KMS-11 (cell line): Measurements from ENCODE around the gene LSM14B.

Experiments
- H2AFZ ChIP-seq: fragments of 200-600 bp; sonication (generic); 2 replicates; pipeline ENCODE4 v1.6.1; 2016; ENCODE audit warnings: antibody characterized with exemption, mixed run types, low read depth
- H3K27ac ChIP-seq: fragments of 200-600 bp; sonication (generic); 2 replicates; pipeline ENCODE4 v1.6.1; 2016; ENCODE audit warnings: mild to moderate bottlenecking, mixed run types
- H3K27me3 ChIP-seq: fragments of 200-600 bp; sonication (generic); 2 replicates; pipeline ENCODE4 v1.6.1; 2017; ENCODE audit warnings: mild to moderate bottlenecking, low read depth, mixed run types, moderate library complexity; ENCODE audit not compliant: insufficient read depth
- H3K36me3 ChIP-seq: fragments of 200-600 bp; sonication (generic); 2 replicates; pipeline ENCODE4 v1.6.1; 2017; ENCODE audit warnings: mild to moderate bottlenecking, mixed run types; ENCODE audit not compliant: insufficient read depth
- H3K4me1 ChIP-seq: fragments of 200-600 bp; sonication (generic); 2 replicates; pipeline ENCODE4 v1.6.1; 2016; ENCODE audit warnings: mild to moderate bottlenecking, low read depth, mixed run types; ENCODE audit not compliant: poor library complexity, severe bottlenecking
- H3K4me2 ChIP-seq: fragments of 200-600 bp; sonication (generic); 2 replicates; pipeline ENCODE4 v1.7.0; 2016; ENCODE audit warnings: mild to moderate bottlenecking, mixed run types
- H3K4me3 ChIP-seq: fragments of 200-600 bp; sonication (generic); IDR thresholded peaks from 2 replicates; pipeline ENCODE4 v1.6.1; 2017; ENCODE audit warnings: low read depth, low read length, mixed read lengths; ENCODE audit not compliant: insufficient read depth
- H3K79me2 ChIP-seq: fragments of 200-600 bp; sonication (generic); 2 replicates; pipeline ENCODE4 v1.6.1; 2016; ENCODE audit warnings: low read depth, mixed run types; ENCODE audit not compliant: insufficient read depth
- H3K9ac ChIP-seq: fragments of 200-600 bp; sonication (generic); 2 replicates; pipeline ENCODE4 v1.6.1; 2016; ENCODE audit warnings: mild to moderate bottlenecking, mixed run types
- H4K20me1 ChIP-seq: fragments of 200-600 bp; sonication (generic); 2 replicates; pipeline ENCODE4 v1.6.1; 2016; ENCODE audit warnings: mild to moderate bottlenecking, mixed run types; ENCODE audit not compliant: insufficient read depth
- TF ChIP-seq, protein P1 (sequence below): fragments of 200-600 bp; sonication (generic); conservative IDR thresholded peaks from 2 replicates; pipeline ENCODE4 v1.6.1; 2017; ENCODE audit warnings: low read depth, mild to moderate bottlenecking, antibody characterized with exemption, low read length, moderate library complexity, mixed read lengths

Gene LSM14B

DNA sequence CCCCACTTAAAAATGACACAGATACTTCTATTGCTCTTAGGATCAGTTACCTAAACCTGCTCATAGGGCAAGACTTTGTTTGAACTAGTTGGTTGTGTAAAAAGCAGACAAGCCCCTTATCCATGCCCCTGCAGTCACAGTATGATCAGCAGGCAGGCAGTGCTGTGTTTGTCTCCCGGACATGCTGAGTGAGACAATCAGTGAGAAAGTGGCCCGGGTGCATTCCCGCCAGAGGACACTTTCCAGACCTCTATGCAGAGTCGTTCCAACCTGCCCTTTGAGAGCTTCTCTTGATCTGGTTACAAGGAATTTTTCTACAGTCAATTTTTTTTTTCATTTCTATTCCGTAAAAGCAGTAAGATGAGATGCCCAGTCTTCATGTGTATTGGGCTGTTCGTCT lies 6.2 kb downstream of the LSM14B start:
- H4K20me1 ChIP-seq, result 0 out of 2 replicates have a peak, but pooled peaks cover under 1% of the 10 kb centered on the region
- H3K4me1 ChIP-seq, result peaks cover 8% of the 10 kb centered on the region
- H3K4me2 ChIP-seq, result no peak overlapping the region
- H3K9ac ChIP-seq, result no peak overlapping the region
- H3K4me3 ChIP-seq, result no peak overlapping the region
- TF ChIP-seq, protein P1, sequence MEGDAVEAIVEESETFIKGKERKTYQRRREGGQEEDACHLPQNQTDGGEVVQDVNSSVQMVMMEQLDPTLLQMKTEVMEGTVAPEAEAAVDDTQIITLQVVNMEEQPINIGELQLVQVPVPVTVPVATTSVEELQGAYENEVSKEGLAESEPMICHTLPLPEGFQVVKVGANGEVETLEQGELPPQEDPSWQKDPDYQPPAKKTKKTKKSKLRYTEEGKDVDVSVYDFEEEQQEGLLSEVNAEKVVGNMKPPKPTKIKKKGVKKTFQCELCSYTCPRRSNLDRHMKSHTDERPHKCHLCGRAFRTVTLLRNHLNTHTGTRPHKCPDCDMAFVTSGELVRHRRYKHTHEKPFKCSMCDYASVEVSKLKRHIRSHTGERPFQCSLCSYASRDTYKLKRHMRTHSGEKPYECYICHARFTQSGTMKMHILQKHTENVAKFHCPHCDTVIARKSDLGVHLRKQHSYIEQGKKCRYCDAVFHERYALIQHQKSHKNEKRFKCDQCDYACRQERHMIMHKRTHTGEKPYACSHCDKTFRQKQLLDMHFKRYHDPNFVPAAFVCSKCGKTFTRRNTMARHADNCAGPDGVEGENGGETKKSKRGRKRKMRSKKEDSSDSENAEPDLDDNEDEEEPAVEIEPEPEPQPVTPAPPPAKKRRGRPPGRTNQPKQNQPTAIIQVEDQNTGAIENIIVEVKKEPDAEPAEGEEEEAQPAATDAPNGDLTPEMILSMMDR, result no peak
- no peak overlapping the region for H3K27ac ChIP-seq
- H3K27me3 ChIP-seq, result no peaks in the 10 kb centered on the region
- peaks cover 15% of the 10 kb centered on the region for H3K79me2 ChIP-seq
- H2AFZ ChIP-seq, result no peak overlapping the region
- H3K36me3 ChIP-seq, result peaks cover 6% of the 10 kb centered on the region; the same call in 1 of the 2 replicates

DNA sequence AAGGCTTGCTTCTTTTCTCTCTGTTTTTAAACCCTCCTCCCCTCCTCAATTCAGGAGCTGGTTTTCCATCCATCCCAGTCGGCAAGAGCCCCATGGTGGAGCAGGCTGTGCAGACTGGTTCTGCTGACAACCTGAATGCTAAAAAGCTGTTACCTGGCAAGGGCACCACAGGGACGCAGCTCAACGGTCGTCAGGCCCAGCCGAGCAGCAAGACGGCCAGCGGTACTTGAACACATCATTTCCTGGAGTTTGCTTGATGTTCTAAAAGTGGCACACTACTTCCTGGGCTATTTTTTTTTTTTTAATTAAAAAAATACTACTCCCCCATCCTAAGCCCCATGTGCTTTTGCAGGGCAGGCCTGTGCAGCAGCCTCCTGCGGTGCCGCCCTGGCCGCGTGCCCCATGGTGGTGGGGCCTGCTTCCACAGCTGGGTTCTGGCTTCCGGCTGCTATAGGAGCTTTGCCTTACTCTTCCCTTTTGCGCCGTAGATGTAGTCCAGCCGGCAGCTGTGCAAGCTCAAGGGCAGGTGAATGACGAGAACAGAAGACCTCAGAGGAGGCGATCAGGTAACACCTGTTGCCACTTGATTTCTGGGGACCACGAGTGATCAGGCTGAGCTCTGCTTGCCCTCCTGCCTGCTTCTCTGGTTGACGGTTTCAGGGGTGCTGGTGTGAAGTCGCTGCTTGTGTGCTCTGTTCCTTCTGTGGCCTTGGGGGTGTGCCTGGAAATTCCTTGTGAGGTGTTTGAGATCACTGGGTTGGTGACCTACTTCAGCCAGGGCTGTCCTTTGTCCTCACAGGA lies 7.7 kb downstream of the LSM14B start:
- H4K20me1 ChIP-seq, result no peaks in the 10 kb centered on the region
- H3K9ac ChIP-seq, result no peak overlapping the region
- TF ChIP-seq, protein P1, result no peak
- no peaks in the 10 kb centered on the region for H3K27me3 ChIP-seq
- H3K27ac ChIP-seq, result no peak overlapping the region
- no peak overlapping the region for H3K4me3 ChIP-seq
- peaks cover 6% of the 10 kb centered on the region; the same call in 1 of the 2 replicates for H3K79me2 ChIP-seq
- no peak overlapping the region for H2AFZ ChIP-seq
- H3K4me2 ChIP-seq, result no peak overlapping the region
- peaks cover 6% of the 10 kb centered on the region; the same call in 1 of the 2 replicates for H3K36me3 ChIP-seq
- H3K4me1 ChIP-seq, result no peaks in the 10 kb centered on the region

DNA sequence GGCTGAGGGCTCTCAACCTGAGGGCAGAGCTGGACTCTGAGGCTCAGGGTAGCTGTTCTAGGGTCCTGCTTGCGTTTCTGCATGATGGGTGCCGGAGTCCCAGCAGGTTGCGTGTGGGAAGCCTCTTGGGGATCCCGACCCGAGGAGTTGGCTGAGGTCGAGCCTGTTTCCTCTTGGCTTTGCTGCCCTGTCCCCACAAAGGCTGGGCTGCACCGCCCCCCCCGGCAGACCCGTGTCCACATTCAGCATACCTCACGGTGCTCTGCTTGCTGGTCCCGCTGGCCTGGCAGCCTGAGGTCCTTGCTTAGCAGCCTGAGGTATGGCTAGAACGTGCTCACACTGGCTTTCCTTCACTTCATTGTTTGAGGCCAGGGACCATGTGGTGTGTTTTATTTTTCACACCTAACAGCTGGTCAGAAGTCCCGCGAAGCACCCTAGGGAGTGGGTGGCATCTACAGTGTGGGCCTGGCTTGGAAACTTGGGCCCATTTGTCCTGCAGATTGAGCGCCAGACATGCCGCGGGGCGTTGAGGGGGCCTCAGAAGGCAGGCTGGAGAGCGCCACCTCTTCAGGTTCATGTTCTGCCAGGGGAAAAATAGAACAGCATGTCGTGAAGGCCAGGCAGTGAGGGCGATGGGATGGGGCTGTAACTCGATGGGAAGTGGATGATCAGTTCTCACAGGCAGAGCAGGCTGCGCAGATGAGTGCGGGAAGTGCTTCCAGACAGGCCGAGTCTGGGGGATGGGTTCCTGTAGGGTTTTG lies 9.5 kb downstream of the LSM14B start:
- Histone ChIP-seq H3K27me3 (no peaks in the 10 kb centered on the region), H4K20me1 (no peaks in the 10 kb centered on the region), H3K4me2 (no peak overlapping the region), H3K36me3 (no peaks in the 10 kb centered on the region), H3K9ac (no peak overlapping the region), H3K4me1 (no peaks in the 10 kb centered on the region), H3K79me2 (no peaks in the 10 kb centered on the region), H3K4me3 (no peak overlapping the region), H2AFZ (no peak overlapping the region), H3K27ac (no peak overlapping the region)
- TF ChIP-seq, protein P1, result no peak

DNA sequence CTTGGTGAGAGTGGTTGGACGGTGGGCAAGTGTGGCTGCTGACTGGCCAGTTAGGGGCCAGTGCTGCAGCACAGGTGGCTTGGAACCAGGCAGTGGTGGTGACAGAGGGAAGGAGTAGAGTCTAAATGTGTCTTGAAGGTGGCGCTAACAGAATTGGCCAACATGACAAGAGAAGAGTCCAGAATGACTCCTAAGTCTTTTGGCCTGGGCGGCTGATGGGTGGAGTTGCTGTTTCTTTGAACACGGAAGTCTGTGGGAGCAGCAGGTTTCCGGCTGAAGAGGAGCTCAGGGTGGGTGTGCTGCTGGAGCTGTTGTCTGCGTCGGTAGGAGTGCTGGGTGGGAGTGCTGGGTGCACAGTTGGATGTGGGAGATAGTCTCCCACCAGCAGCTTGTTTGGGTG lies 10.1 kb downstream of the LSM14B start:
- no peak overlapping the region for H3K9ac ChIP-seq
- H3K27ac ChIP-seq, result no peak overlapping the region
- no peaks in the 10 kb centered on the region for H4K20me1 ChIP-seq
- H3K36me3 ChIP-seq, result no peaks in the 10 kb centered on the region; the same call in 1 of the 2 replicates
- H3K4me1 ChIP-seq, result no peaks in the 10 kb centered on the region
- TF ChIP-seq, protein P1, result no peak
- no peaks in the 10 kb centered on the region for H3K27me3 ChIP-seq
- H3K4me2 ChIP-seq, result no peak overlapping the region
- no peaks in the 10 kb centered on the region for H3K79me2 ChIP-seq
- no peak overlapping the region for H3K4me3 ChIP-seq
- no peak overlapping the region for H2AFZ ChIP-seq
